Measurements from ENCODE around the gene ZFYVE1. TPM values are rescaled to one million over a fixed set of nuclear protein-coding genes. Genes with fewer than 3 reads are reported as not detected.
"Not testable (repeated sequence)": the region's sequence is repeated elsewhere in the genome, so short reads cannot be mapped to it uniquely, and the experiment has no call there.

ZFYVE1 gene
- total RNA-seq, 4 donors from 2014 or later, result 16.4 to 32.3 (median 23.2) TPM

DNA sequence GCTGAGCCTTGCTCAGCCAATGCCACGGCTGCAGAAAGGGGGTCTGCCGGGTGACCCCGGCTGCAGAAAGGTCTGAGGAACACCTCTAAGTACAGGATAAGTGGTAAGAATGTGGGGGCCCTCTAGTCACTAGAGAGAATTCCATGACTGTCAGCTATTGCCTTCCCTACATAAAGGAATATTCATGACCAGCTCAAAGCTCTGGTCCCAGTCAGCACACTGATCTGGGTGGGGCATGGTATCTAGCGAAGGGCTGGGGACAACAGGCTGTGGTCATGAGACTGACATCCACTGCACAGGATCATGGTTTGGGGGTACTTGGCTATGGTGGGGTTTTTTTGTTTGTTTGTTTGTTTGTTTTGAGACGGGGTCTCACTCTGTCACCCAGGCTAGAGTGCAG, 58.6 kb downstream of the ZFYVE1 start:
- TF ChIP-seq, protein P1, sequence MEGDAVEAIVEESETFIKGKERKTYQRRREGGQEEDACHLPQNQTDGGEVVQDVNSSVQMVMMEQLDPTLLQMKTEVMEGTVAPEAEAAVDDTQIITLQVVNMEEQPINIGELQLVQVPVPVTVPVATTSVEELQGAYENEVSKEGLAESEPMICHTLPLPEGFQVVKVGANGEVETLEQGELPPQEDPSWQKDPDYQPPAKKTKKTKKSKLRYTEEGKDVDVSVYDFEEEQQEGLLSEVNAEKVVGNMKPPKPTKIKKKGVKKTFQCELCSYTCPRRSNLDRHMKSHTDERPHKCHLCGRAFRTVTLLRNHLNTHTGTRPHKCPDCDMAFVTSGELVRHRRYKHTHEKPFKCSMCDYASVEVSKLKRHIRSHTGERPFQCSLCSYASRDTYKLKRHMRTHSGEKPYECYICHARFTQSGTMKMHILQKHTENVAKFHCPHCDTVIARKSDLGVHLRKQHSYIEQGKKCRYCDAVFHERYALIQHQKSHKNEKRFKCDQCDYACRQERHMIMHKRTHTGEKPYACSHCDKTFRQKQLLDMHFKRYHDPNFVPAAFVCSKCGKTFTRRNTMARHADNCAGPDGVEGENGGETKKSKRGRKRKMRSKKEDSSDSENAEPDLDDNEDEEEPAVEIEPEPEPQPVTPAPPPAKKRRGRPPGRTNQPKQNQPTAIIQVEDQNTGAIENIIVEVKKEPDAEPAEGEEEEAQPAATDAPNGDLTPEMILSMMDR (IDR thresholded peaks at IDR 0.05), result no peak
- TF ChIP-seq POLR2A (IDR thresholded peaks at IDR 0.05), result no peak
- WGBS, 2 donors, result 94 to 96% methylated on average over 5 of the region's 5 CpGs
- DNase-seq (ENCODE audit: low spot score in 2 of 2), result no peak
- no peak overlapping the region for H3K4me3 ChIP-seq (ENCODE audit: low read depth, poor library complexity, severe bottlenecking)
- intact Hi-C loops (cut with DNase I; ENCODE audit: low total_unique reads), result no loop called here

DNA sequence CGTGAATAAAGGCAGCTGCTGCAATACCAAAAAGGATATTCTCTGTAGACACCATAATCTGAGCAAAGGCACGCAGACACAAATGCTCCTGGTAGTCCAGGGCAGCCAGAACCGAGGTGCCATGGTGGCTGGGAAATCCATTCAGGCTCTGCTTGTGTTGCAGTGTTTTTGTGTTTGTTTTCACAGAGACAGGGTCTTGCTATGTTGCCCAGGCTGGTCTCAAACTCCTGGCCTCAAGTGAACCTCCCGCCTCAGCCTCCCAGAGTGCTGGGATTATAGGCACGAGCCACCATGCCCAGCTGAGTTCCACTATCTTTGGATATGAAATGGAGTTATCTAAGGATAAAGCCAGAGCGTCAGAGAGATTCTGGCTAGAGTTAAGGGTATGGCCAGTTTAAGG, 60.9 kb downstream of the ZFYVE1 start:
- intact Hi-C loops (cut with DNase I; ENCODE audit: low total_unique reads), result no loop called here
- WGBS, 2 donors, result 96 to 99% methylated on average over 6 of the region's 6 CpGs
- no peak for TF ChIP-seq POLR2A (IDR thresholded peaks at IDR 0.05)
- TF ChIP-seq, protein P1 (IDR thresholded peaks at IDR 0.05), result no peak
- DNase-seq (ENCODE audit: low spot score in 2 of 2), result no peak
- H3K4me3 ChIP-seq (ENCODE audit: low read depth, poor library complexity, severe bottlenecking), result no peak overlapping the region

DNA sequence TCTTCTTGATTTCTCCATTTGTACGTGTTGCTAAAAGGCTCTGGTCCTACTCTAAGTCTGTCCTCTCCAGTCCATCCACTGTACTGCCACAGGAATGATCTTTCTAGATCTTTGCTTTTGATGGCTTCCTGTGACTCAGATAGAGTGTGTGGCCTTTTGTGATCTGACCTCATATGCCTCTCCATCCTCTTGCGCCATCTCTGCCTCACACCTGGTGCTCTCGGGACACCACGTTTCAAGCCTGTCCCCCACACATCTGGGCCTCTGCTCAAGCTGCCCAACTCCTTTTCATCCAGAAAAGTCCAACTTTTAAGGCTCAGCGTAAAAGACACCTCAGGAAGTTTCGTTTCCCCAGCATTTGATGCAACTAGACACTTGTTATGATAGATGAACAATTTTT, 61.7 kb downstream of the ZFYVE1 start:
- intact Hi-C loops (cut with DNase I; ENCODE audit: low total_unique reads), result no loop called here
- TF ChIP-seq POLR2A (IDR thresholded peaks at IDR 0.05), result no peak
- TF ChIP-seq, protein P1 (IDR thresholded peaks at IDR 0.05), result no peak

DNA sequence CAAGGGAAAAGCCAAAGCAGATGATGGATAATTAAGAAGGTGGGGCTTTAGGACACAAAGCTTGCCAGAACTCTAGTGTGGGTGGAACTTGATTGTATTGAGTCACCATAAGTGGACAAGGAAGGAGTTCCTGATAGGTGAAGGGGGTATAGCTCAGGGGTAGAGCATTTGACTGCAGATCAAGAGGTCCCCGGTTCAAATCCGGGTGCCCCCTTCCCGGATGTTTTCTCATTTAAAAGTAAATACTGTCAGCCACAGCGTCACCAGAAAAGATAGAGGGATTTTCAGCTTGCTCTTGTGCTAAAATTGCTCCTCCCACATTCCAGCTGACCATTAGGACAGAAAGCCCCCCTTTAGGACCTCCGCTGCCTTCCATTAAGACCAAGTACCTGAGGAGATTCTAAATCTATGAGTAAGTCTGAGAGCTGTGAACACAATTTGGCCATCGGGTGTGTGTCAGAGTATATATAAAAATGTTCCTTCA, 64.0 kb downstream of the ZFYVE1 start:
- TF ChIP-seq, protein P1 (IDR thresholded peaks at IDR 0.05), result no peak
- TF ChIP-seq POLR2A (IDR thresholded peaks at IDR 0.05), result no peak
- intact Hi-C loops (cut with DNase I; ENCODE audit: low total_unique reads), result no loop called here
- H3K4me3 ChIP-seq (ENCODE audit: low read depth, poor library complexity, severe bottlenecking), result no peak overlapping the region
- no peak for DNase-seq (ENCODE audit: low spot score in 2 of 2)
- WGBS, 2 donors, result 52 to 65% methylated on average over 6 of the region's 6 CpGs

More for the DNA sequence above, 61.7 kb downstream of the ZFYVE1 start:
- WGBS, 2 donors, result 76 to 87% methylated on average over 6 of the region's 6 CpGs
- no peak overlapping the region for H3K4me3 ChIP-seq (ENCODE audit: low read depth, poor library complexity, severe bottlenecking)
- no peak for DNase-seq (ENCODE audit: low spot score in 2 of 2)

DNA sequence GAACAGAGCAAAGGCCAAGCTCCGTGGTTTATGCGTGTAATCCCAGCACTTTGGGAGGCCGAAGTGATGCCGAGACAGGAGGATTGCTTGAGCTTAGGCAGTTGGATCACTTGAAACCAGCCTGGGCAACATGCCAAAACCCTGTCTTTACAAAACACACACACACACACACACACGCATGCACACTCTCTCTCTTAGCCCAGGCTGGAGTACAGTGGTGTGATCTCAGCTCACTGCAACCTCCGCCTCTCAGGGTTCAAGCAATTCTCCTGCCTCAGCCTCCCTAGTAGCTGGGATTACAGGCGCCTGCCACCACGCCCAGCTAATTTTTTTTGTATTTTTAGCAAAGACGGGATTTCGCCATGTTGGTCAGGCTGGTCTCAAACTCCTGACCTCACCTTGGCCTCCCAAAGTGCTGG, 64.6 kb downstream of the ZFYVE1 start:
- DNase-seq (ENCODE audit: low spot score in 2 of 2); intact Hi-C loops (cut with DNase I; ENCODE audit: low total_unique reads); H3K4me3 ChIP-seq (ENCODE audit: low read depth, poor library complexity, severe bottlenecking): not testable (repeated sequence)
- 84 to 91% methylated on average over 10 of the region's 10 CpGs for WGBS, 2 donors

DNA sequence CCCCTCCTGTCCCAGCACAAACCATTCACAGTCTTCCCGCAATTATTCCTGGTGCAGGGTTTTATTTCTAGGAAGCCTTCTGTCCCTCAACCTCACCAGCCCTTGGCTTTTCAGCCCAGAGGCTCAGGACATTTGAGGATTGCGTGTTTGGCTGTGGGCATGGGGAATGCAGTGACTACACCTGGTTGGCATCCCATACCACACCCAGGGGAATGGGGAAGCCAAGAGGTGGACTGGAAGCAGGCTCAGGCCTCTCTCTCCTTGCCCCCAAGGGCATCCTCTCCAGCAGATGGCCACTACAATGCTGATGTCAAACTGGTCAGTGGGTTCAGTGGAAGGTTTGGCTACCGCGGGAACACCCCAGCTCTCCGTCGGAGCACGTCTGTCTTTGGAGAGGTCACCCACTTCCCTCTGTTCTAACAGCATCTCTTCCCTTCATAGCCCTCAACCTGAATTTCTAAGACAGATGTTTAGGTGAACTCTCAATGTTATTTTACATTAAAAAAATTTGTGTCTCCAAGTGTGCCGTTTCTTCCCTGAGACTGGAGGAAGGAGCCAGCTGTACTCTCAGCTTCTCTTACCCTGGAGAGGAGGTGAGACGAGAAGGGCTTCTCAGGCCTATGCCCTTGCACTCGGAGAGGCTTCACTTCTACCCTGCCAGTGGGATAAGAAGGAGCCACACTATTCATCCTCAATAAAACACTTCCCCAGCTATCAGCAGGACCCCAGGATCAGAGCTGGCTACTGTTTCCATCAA, 65.1 kb downstream of the ZFYVE1 start:
- WGBS, 2 donors, result 80 to 83% methylated on average over 10 of the region's 10 CpGs
- TF ChIP-seq, protein P1 (IDR thresholded peaks at IDR 0.05), result no peak
- TF ChIP-seq POLR2A (IDR thresholded peaks at IDR 0.05), result no peak
- no peak for DNase-seq (ENCODE audit: low spot score in 2 of 2)
- intact Hi-C loops (cut with DNase I; ENCODE audit: low total_unique reads), result no loop called here
- H3K4me3 ChIP-seq (ENCODE audit: low read depth, poor library complexity, severe bottlenecking), result no peak overlapping the region

DNA sequence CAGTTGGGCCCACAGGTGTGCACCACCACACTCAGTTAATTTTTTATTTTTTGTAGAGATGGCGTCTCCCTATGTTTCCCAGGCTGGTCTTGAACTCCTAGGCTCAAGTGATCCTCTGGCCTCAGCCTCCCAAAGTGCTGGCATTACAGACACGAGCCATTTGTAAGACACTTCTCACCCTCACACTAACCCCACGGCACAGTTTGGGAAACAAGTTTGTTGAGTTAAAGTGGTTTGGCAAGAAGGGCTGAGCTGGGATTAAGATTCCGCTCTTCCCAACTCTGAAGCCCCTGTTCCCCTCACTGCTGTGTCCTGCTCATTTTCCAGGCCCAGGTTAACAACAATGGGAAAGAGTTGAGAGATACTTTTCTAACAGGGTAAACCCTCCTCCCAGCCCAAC, 65.9 kb downstream of the ZFYVE1 start:
- DNase-seq (ENCODE audit: low spot score in 2 of 2); H3K4me3 ChIP-seq (ENCODE audit: low read depth, poor library complexity, severe bottlenecking); intact Hi-C loops (cut with DNase I; ENCODE audit: low total_unique reads): not testable (repeated sequence)
- 88 to 93% methylated on average over 4 of the region's 4 CpGs for whole genome bisulfite sequencing, 2 donors
